ENCODE measurements around the gene ZFAND3.

ZFAND3 gene

GRCh38 chr6:38164131-38164481 is 344.6 kb downstream of the ZFAND3 start:
- DNase-seq (ENCODE audit: low read depth in 2 of 3, low spot score in 2 of 3), result no peak

DNA sequence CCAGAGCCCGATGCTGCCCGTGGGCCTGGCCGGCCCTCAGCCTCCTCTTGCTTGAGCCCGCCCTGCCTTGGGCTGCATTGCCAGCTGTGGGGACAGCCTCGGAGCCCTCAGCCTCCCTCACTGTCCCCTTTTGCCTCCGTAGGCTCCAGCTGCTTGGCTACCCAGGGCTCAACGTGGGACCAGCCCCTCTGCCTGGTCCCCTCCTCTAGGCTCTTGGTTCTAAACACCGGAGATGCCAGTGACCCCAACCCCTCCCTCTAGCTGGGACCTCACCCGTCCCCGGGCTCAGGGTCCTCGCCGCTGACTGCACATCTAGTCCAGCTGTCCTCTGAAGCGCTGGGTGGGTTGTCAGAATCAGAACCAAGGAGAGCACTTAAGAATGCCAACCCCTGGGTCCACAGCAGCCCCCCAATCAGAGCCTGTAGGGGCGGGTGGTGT is 345.2 kb downstream of the ZFAND3 start:
- DNase-seq (ENCODE audit: low read depth in 2 of 3, low spot score in 2 of 3), result no peak

- DNase-seq (ENCODE audit: low read depth in 2 of 3, low spot score in 2 of 3), result no peak
Measured at GRCh38 chr6:38166411-38167240, 347.1 kb downstream of the ZFAND3 start.

- no peak for DNase-seq (ENCODE audit: low read depth in 2 of 3, low spot score in 2 of 3)
Measured at GRCh38 chr6:38167598-38167997, 348.1 kb downstream of the ZFAND3 start.

GRCh38 chr6:38168126-38168525 is 348.6 kb downstream of the ZFAND3 start:
- no peak for DNase-seq (ENCODE audit: low read depth in 2 of 3, low spot score in 2 of 3)

DNA sequence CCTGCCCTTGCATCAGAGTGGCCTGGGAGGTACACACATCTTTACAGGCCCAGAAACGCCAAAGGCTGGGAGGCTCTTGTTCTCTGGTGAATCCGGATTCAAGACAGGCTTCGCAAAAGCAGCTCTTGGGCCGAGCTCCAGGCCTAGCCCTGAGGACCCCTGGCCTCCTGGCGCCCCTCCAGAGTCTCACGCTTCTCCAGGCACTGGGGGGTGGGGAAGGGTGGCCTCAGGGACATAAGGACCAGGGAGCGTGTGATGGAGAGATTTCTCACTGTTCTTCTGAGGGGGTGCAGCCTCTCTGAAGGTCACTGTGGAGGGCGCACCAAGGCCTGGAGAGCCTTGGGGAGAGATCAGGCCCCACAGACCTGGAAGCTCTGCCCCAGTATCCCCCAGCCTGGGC is 349.2 kb downstream of the ZFAND3 start:
- no peak for DNase-seq (ENCODE audit: low read depth in 2 of 3, low spot score in 2 of 3)

GRCh38 chr6:38169221-38169976 is 349.9 kb downstream of the ZFAND3 start:
- no peak for DNase-seq (ENCODE audit: low read depth in 2 of 3, low spot score in 2 of 3)

- no peak for DNase-seq (ENCODE audit: low read depth in 2 of 3, low spot score in 2 of 3)
Measured at GRCh38 chr6:38169977-38170526, 350.5 kb downstream of the ZFAND3 start.

- DNase-seq (ENCODE audit: low read depth in 2 of 3, low spot score in 2 of 3), result no peak
Measured at GRCh38 chr6:38170666-38171355, 351.3 kb downstream of the ZFAND3 start.

DNA sequence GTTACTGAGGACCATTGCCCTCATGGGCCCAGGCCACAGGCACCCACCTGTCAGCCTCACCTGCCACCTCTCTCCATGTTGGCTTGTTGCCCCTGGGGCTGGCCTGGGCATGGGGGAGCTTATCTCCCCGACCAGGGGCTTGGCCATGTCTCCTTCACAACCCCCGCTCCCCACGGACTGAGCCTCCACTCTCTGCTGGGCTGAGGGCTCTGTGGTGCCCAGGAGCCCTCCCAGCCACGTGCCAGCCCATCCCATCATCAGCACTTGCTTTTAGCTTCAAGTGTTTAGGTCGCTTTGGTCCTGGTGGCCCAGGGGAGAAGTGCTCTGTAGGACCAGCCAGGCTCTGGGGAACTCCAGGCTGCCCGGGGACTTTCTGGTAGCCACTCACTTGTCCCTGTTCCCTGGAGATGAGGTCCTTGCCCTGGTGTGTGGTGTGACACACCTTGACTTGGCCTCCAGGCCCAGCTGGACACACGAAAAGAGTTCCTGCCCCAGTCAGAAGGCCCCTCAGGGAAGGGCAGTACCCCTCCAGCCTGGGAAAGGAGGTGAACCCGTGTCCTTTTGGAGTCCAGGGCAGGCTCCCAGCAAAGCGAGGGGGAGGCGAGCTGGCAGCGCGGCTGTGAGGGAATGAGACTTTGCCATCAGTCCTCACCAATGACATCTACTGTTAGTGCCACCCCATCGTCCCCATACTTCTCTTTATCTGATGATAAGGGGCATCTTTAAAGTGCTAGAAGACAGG is 352.6 kb downstream of the ZFAND3 start:
- no peak for DNase-seq (ENCODE audit: low read depth in 2 of 3, low spot score in 2 of 3)

DNA sequence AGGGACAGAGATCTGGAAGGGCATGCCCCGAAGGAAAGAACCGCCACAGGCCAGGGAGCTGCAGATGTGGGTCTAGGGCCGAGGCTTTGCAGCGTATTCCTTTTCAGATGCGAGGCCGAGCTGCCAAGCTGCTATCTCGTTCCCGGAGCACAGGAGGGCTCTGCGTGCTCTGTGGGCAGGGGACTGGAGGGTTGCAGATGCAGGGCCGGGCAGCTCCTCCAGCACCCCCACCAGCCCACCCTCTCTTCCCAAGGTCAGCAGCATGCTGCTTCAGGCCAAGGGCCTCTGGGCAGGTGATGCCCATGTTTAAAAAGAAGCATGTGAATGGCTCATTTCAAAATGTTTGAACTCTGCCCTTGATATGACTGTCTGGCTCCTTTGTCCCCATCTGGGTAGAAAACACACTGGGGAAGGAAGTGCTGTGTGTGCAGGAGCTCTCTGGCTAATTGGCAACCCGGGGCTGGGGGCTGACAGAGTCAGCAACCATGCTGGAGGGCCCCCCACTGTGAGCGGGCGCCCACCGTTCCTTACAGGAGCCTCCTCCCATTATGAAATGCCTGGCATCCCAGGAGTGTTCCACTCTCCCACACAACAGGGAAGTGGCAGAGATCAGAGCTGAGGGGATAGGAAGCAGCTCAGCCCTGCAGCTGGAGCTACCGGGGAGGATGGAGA is 353.3 kb downstream of the ZFAND3 start:
- no peak for DNase-seq (ENCODE audit: low read depth in 2 of 3, low spot score in 2 of 3)

DNA sequence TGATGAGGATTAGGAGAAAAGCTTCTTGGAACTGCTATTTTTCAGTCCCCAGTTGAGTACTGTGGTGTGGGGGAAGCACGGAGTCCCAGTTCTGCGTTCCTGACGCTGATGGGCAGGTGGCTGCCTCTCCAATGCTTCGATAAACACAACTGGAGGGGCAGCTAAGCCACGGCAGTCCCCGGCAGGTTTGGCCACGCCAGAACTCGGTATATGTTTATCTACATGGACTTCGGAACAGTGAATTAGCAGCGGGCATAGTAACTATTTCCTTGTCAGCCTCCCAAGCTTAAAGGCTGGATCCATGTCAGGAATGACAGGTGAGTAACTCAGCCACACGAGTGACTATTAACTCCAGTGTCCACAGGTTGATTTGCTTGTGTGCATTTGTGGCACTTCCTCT is 354.4 kb downstream of the ZFAND3 start:
- DNase-seq (ENCODE audit: low read depth in 2 of 3, low spot score in 2 of 3), result no peak

DNA sequence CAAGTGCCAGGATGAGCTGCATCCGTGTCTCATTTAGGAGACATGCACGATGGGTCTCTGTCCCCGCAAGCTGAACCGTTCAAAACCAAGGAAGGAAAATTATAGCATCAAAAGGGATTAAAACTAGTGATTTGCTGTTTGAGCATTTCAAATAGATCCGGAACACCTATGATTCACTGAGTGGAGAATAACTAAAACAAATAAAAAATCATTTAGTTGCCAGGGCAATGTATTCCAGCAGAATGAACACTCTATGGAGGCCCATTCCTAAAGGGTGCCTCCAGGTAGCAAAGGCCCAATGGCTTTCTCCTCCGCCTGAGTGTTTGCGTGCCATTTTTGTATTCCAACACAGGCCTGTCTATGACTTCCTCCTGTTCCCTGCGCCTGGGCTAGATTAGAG is 354.8 kb downstream of the ZFAND3 start:
- no peak for DNase-seq (ENCODE audit: low read depth in 2 of 3, low spot score in 2 of 3)

DNA sequence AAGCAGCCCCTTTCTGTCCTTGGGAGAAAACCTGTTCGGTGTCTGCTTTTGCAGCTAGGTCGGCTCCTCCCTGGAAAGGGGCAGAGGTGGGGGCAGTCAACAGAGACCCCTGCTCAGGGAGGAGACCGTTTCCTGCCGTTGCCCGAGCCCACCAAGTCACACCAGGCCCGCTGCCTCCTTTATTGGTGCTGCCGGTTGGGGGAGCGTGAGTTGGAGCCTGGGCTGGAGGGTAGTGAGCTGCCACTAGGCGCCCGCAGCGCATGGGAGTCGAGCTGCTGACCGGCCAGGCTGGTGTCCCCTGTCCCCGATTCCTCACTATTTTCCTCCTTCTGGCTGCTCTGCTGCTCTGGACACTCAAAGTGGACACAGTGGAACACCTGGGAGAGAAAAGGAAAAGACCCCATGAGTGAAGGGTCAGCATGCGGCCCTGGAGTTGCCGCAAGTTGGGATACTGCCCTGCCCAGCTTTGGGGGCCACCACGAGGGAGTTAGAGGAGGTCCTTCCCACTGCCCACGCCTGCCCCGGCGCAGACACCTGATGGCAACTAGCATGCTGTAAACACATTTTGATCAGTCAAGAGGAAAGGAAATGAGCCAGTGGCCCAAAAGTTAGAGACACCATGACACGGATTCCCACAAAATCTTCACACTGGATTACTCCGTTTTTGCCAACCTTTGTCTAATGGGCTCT is 355.4 kb downstream of the ZFAND3 start:
- no peak for DNase-seq (ENCODE audit: low read depth in 2 of 3, low spot score in 2 of 3)

- no peak for DNase-seq (ENCODE audit: low read depth in 2 of 3, low spot score in 2 of 3)
Measured at GRCh38 chr6:38175786-38176185, 356.3 kb downstream of the ZFAND3 start.

- DNase-seq (ENCODE audit: low read depth in 2 of 3, low spot score in 2 of 3), result no peak
Measured at GRCh38 chr6:38176797-38177751, 357.5 kb downstream of the ZFAND3 start.

DNA sequence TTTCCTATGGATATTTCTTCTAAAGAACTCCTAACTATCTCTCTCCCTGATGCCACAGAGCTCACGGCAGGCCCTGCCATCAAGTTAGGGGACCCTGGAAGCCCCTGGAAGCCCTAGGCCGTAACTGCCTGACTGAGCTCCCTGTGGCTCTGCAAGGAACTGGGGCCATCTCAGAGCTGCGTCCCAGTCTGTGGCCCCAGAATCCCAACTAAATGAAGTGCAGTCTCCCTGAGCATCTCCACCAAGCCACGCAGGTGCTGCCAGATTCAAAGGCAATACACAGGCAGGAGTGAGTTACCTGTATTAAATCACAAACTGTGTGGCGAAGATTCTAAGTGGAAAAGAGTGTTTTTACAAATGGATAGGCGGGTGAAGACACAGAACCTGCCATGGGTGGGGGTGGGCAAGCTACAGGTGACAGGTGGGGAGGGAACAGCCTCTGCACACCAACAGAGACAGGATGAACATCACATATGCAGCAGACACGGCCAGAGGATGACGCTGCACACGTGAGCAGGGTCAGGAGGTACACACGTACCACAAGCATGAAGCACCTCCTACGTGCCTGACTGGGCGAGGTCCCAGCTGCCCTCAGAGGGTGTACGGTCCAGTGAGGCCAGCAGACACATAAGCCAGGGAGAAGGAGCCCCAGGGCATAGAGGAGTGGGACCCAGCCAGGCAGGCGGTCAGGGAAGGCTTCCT is 358.5 kb downstream of the ZFAND3 start:
- DNase-seq (ENCODE audit: low read depth in 2 of 3, low spot score in 2 of 3), result no peak

DNA sequence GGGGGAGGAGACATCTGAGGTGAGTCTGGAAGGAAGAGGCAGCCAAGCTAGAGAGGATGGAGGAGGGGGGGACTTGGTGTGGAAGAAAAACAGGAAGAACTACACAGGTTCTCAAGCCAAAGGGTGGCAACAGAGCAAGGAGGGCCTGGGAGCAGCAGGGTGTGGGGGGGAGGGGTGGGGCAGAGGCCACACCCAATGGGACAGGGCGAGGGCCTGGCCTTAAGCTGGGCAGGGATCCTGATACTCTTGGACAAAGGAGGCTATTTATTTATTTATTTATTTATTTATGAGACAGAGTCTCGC is 359.0 kb downstream of the ZFAND3 start:
- DNase-seq (ENCODE audit: low read depth in 2 of 3, low spot score in 2 of 3), result no peak
